ENCODE data around the gene SMO. TPM values are rescaled to one million over a fixed set of nuclear protein-coding genes. Genes with fewer than 3 reads are reported as not detected.

Gene SMO
- total and polyA plus RNA-seq, 9 of the 15 experiments (the other 6 are each of a cell fraction or from before 2014, with no cell fraction given), result 0.05 to 0.13 (median 0.10) TPM; not detected in 5

- no peak for TF ChIP-seq BCLAF1 (IDR thresholded peaks at IDR 0.05; ENCODE audit: borderline replicate concordance in 1 of 2, control insufficient read depth in 1 of 2, low read depth in 2 of 2, low read length in 1 of 2)
- 0 out of 2 replicates have a peak, but pooled peaks have one; percentile 11 for TF ChIP-seq MCM3 (IDR thresholded peaks at IDR 0.05)
- TF ChIP-seq MEF2A (IDR thresholded peaks at IDR 0.05; ENCODE audit: control insufficient read depth, low read depth, low read length), result no peak
- no peak for TF ChIP-seq CREBBP (IDR thresholded peaks at IDR 0.05; ENCODE audit: low read depth, low read length)
- TF ChIP-seq MEIS2 (IDR thresholded peaks at IDR 0.05; ENCODE audit: partially characterized antibody), result no peak
- TF ChIP-seq HMGN3 (IDR thresholded peaks at IDR 0.05; ENCODE audit: borderline replicate concordance, extremely low read depth, insufficient read length, low read depth, low read length), result no peak
- TF ChIP-seq ARID2 (IDR thresholded peaks at IDR 0.05), result peak; percentile 66; the same call in 1 of the 2 replicates
- no peak for TF ChIP-seq NFATC3 (IDR thresholded peaks at IDR 0.05)
- no peak for TF ChIP-seq RBM15 (IDR thresholded peaks at IDR 0.05; ENCODE audit: insufficient read depth, low read length)
- TF ChIP-seq ZNF239 (CRISPR knock-in tag; IDR thresholded peaks at IDR 0.05), result no peak
- no peak for TF ChIP-seq HMBOX1 (IDR thresholded peaks at IDR 0.05)
- TF ChIP-seq SRSF7 (optimal IDR thresholded peaks at IDR 0.05; ENCODE audit: low read depth, low read length), result no peak
- TF ChIP-seq GTF2A2 (tag; IDR thresholded peaks at IDR 0.05), result no peak
- 0 out of 2 replicates have a peak, but pooled peaks have one; percentile 52 for TF ChIP-seq TARDBP (IDR thresholded peaks at IDR 0.05)
- TF ChIP-seq PPARD (CRISPR knock-in tag; IDR thresholded peaks at IDR 0.05), result no peak
- TF ChIP-seq NFXL1 (CRISPR knock-in tag; IDR thresholded peaks at IDR 0.05), result no peak
- no peak for TF ChIP-seq NR2C1 (IDR thresholded peaks at IDR 0.05)
- no peak for TF ChIP-seq NR2C1 (tag; IDR thresholded peaks at IDR 0.05)
- no peak for TF ChIP-seq HDAC2 (IDR thresholded peaks at IDR 0.05)
- TF ChIP-seq ELF2 (CRISPR knock-in tag; IDR thresholded peaks at IDR 0.05), result no peak
- TF ChIP-seq NFIC (IDR thresholded peaks at IDR 0.05), result peak; percentile 82
- TF ChIP-seq ZNF518B (CRISPR knock-in tag; IDR thresholded peaks at IDR 0.05), result no peak
These were observed 22.0 kb downstream of the SMO start (continued) for GRCh38 chr7:129210256-129210988.

All from K562 (cell line).